Lower leg skin (tissue), 4 donors: ENCODE data around the gene TRAF3. TPM values are rescaled to one million over a fixed set of nuclear protein-coding genes. Genes with fewer than 3 reads are reported as not detected.

Source experiments
- DNase-seq, 2 donors: peaks; one replicate each; pipeline ENCODE4 v3.0.0-alpha.2; 2019; ENCODE audit warnings: low spot score in 2 of 2
- H3K4me3 ChIP-seq: fragments of 200-600 bp; sonication (generic); 2 replicates; pipeline ENCODE4 v1.5.1; 2017; ENCODE audit warnings: mild to moderate bottlenecking, low read depth; ENCODE audit not compliant: poor library complexity, severe bottlenecking
- POLR2A ChIP-seq, 2 donors: fragments of 450-650 bp; IDR thresholded peaks; one replicate each; pipeline ENCODE4 v1.6.1; 2016 to 2017; ENCODE audit warnings: antibody characterized with exemption in 2 of 2, mild to moderate bottlenecking in 1 of 2, moderate library complexity in 1 of 2
- WGBS, 2 donors: methylation state at CpG; one replicate each; pipeline ENCODE4 v1.1.5; 2018; 5-methylcytosine and 5-hydroxymethylcytosine counted together
- intact Hi-C: fragments of 100-400 bp; cut with DNase I; formaldehyde crosslinking; loops from one replicate; pipeline ENCODE4 v1.15.0; 2023; ENCODE audit warnings: low total_unique reads
- total RNA-seq, 4 donors: library from RNA; depleted of rRNA; stranded (reverse); fragments of >200 nt; gene quantifications; one replicate each; pipeline ENCODE4 v1.1.0, GENCODE V29; 2016
- TF ChIP-seq, protein P1 (sequence below), 3 donors: fragments of 450-650 bp; IDR thresholded peaks; one replicate each; pipeline ENCODE4 v1.5.1; 2016; ENCODE audit warnings: antibody characterized with exemption in 3 of 3, mild to moderate bottlenecking in 3 of 3, moderate library complexity in 2 of 3

The TRAF3 gene
- total RNA-seq, 4 donors from 2014 or later, result 3.0 to 14.4 (median 12.1) TPM

DNA sequence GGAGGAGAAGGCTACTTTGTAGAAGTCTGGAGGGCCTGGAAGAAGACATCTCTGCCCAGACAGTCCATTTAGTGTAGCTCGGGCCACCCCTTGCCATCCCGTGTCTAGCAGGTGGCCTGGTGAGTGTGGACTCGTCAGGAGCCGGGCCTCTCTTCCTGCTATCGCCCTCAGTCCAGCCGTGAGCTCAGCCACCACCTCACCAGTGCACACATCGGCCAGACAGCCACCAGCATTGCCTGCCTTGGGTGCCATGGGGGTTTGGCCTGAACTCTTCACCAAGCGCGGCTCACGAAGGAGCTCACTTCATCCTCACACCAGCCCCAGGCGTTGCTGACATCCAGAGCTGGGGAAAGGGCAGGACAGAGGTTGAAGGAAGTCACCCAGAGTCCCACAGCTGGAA, 19.6 kb upstream of the TRAF3 start:
- no peak for TF ChIP-seq POLR2A (IDR thresholded peaks at IDR 0.05)
- TF ChIP-seq, protein P1, sequence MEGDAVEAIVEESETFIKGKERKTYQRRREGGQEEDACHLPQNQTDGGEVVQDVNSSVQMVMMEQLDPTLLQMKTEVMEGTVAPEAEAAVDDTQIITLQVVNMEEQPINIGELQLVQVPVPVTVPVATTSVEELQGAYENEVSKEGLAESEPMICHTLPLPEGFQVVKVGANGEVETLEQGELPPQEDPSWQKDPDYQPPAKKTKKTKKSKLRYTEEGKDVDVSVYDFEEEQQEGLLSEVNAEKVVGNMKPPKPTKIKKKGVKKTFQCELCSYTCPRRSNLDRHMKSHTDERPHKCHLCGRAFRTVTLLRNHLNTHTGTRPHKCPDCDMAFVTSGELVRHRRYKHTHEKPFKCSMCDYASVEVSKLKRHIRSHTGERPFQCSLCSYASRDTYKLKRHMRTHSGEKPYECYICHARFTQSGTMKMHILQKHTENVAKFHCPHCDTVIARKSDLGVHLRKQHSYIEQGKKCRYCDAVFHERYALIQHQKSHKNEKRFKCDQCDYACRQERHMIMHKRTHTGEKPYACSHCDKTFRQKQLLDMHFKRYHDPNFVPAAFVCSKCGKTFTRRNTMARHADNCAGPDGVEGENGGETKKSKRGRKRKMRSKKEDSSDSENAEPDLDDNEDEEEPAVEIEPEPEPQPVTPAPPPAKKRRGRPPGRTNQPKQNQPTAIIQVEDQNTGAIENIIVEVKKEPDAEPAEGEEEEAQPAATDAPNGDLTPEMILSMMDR (IDR thresholded peaks at IDR 0.05), result no peak
- intact Hi-C loops, result loop anchor here (5.0 kb wide), 1 partner anchor 615 kb away; no protein-coding TSS in a partner anchor
- 95 to 96% methylated on average over 4 to 11 of the region's 11 CpGs for WGBS, 2 donors
- DNase-seq, result no peak
- no peak overlapping the region for H3K4me3 ChIP-seq

DNA sequence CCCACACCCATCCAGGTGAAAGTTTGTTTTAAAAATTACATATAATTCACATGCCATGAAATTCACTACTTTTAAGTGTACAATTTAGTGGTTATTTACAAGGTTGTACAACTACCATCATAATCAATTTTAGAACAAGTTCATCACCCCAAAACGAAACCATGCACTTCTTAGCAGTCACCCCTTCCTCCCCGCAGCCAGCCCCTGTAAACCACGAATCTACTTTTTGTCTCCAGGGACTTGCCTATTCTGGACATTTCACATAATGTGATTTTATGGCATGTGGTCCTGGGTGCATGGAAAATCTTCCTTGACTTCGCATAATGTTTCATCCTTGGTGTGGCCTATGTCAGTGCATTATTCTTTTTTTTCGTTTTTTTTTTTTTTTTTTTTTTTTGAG, 19.2 kb upstream of the TRAF3 start:
- intact Hi-C loops, result loop anchor here (5.0 kb wide), 1 partner anchor 614 kb away; no protein-coding TSS in a partner anchor
- no peak overlapping the region for H3K4me3 ChIP-seq
- WGBS, 2 donors, result 89 to 90% methylated on average over 5 of the region's 5 CpGs
- DNase-seq, result no peak
- TF ChIP-seq POLR2A (IDR thresholded peaks at IDR 0.05), result no peak
- TF ChIP-seq, protein P1 (IDR thresholded peaks at IDR 0.05), result no peak

DNA sequence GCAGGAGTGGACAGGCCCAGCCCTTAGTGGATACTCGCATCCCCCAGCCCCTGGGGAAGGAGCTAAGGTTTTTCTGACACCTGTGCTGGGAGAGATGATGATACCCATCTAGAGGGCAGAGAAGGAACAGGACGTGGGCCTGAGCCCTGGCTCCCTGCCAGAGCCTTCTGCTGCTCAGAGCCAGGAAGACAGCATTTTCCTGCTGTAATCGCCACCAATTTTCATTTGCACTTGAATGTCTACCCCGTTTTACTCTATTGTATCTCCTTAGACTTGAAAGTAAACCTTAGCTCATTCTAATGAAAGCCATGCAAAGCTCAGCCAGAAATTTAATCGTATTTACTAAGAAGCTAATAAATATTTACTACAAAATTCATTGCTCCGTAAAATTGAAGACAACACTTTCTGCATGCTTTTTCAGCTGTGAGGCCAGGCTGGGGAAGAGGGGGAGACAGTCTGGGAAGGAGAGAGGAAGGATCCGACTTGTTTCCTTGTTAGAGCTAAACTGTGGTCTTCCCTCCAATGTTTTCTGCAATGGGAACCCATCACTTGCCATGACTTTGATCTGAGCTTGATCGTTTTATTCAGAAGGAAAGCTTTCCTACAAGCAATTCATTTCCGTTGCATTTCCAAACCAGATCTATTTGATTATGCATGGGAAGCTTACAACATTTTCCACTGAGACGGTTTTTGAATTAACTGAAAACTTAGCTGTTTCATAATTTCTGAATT, 17.6 kb upstream of the TRAF3 start:
- no peak overlapping the region for H3K4me3 ChIP-seq
- DNase-seq, result no peak
- 55 to 57% methylated on average over 9 to 10 of the region's 10 CpGs for WGBS, 2 donors
- no peak for TF ChIP-seq POLR2A (IDR thresholded peaks at IDR 0.05)
- TF ChIP-seq, protein P1 (IDR thresholded peaks at IDR 0.05), result no peak
- intact Hi-C loops, result loop anchor here (5.0 kb wide), 1 partner anchor 613 kb away; no protein-coding TSS in a partner anchor

DNA sequence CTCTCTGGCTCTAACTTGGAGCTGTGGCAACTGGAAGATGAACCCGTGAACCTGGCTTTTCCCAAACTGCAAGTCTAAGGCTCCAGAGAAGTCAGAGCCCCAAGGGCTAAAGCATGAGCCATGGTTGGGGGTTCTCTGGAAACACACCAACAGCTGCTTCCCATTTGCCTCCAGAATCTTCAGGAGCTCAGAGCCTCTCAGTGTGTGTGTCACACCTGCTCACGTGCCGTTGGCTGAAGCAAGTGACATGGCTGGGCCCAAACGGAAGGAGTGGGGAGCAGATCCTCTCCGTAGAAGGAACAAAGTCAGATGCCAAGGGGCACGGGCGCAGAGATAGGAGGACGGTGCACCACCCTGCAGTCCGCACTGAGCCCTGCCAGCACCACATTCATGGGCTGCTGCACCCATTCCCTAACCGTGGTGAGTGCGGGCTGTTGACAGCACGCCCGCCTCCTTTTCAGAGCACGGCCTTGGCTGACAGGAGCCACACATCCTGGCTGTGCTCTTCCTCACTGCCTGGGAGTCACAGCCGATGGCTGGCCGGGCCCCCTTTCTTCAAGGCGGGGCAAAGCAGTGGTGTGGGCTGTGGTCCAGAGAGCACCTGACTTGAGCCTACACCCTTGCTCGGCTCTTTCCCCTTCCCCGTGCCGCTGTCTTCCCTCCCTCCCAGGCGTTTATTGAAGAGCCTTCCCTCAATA, 16.6 kb upstream of the TRAF3 start:
- DNase-seq, result no peak
- no peak overlapping the region for H3K4me3 ChIP-seq
- WGBS, 2 donors, result 33 to 37% methylated on average over 21 of the region's 21 CpGs
- TF ChIP-seq, protein P1 (IDR thresholded peaks at IDR 0.05), result no peak
- no peak for TF ChIP-seq POLR2A (IDR thresholded peaks at IDR 0.05)
- intact Hi-C loops, result no loop called here

DNA sequence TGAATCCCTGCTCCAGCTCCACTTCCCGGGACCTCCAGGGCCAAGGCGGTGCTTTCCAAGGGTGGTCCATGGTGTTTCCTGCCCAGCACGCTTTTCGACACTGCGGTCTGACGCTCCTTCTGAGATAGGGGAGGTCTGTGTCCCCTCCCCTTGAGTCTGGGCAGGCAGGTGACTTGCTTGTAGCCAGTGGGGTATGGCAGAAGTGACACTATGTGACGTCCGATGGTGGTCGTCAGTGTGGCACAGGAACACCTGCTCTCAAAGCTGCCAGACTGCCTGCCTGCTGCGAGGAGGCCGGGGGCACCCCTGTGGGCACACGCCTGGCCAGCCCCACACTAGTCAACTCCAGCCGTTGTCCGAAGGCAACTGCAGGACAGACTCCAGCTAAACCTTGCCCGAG, 16.0 kb upstream of the TRAF3 start:
- intact Hi-C loops, result no loop called here
- WGBS, 2 donors, result 61 to 62% methylated on average over 14 to 15 of the region's 15 CpGs
- TF ChIP-seq, protein P1 (IDR thresholded peaks at IDR 0.05), result no peak
- no peak for TF ChIP-seq POLR2A (IDR thresholded peaks at IDR 0.05)
- DNase-seq, result no peak
- no peak overlapping the region for H3K4me3 ChIP-seq
